GM12892 (cell line): Measurements from ENCODE around the gene TRPM3.

Source experiments
- POLR2A ChIP-seq: IDR thresholded peaks from 2 replicates; pipeline ENCODE4 v1.6.1; 2011; ENCODE audit warnings: low read depth, low read length, control low read depth
- POLR2AphosphoS5 ChIP-seq: IDR thresholded peaks from 2 replicates; pipeline ENCODE4 v1.6.1; 2011; ENCODE audit warnings: low read depth, low read length, control low read depth

GRCh38 chr9:70576116-70576515, 545.3 kb downstream of the TRPM3 start:
- TF ChIP-seq POLR2A (no peak), POLR2AphosphoS5 (no peak)
